Hematopoietic multipotent progenitor cell treated with erythropoietin and hydrocortisone succinate and interleukin-3 and kit ligand, for 6 days (in vitro differentiated cells): ENCODE data around the gene BCL2L12.
A peak's percentile ranks its signal among the peaks of the same experiment; 100 is the strongest.

Experiments used
- DNase-seq: peaks from one replicate; pipeline ENCODE4 v3.0.0-alpha.2; 2015

Gene BCL2L12

GRCh38 chr19:49685845-49686332, 20.2 kb downstream of the BCL2L12 start:
- DNase-seq, result no peak

- no peak for DNase-seq
Measured at GRCh38 chr19:49686503-49687088, 20.9 kb downstream of the BCL2L12 start.

GRCh38 chr19:49687150-49687549, 21.4 kb downstream of the BCL2L12 start:
- DNase-seq, result no peak

DNA sequence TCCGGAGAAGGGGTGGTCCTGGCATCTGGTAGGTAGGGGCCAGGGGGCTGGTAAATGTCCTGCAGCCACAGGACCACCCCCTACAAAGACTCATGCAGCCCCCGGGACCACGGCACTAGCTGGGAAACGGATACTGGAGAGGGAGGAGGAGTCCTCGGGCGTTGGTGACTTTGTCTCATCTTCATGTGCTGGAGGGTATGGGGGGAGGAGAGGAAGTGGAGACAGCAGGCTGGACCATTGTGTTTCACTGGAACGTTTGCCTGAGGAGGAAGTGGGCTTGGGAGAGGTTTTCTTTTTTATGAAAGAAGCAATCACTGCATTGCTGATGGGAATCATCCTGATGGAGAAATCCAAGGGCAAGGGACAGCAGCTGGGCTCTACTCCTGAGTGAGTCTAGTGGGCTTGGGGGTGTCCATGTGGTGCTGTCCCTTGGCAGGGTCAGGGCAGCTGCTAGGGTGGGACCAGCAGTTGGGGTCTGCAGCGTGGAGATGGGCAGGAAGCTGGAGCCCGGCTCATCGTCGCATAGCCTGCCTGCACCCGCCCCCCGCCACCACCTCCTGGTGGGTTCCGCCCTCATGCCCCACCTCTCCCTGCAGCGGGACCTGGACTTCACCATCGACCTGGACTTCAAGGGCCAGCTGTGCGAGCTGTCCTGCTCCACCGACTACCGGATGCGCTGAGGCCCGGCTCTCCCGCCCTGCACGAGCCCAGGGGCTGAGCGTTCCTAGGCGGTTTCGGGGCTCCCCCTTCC, 22.0 kb downstream of the BCL2L12 start:
- no peak for DNase-seq

- DNase-seq, result no peak
Measured at GRCh38 chr19:49688531-49689132, 22.9 kb downstream of the BCL2L12 start.

GRCh38 chr19:49689133-49690078, 23.7 kb downstream of the BCL2L12 start, which contains the start of gene ADM5:
TSS of gene ADM5 (plus strand) at chr19:49689594. CDS start at chr19:49689838, 244 bp downstream.
- peak; percentile 56 for DNase-seq

DNA sequence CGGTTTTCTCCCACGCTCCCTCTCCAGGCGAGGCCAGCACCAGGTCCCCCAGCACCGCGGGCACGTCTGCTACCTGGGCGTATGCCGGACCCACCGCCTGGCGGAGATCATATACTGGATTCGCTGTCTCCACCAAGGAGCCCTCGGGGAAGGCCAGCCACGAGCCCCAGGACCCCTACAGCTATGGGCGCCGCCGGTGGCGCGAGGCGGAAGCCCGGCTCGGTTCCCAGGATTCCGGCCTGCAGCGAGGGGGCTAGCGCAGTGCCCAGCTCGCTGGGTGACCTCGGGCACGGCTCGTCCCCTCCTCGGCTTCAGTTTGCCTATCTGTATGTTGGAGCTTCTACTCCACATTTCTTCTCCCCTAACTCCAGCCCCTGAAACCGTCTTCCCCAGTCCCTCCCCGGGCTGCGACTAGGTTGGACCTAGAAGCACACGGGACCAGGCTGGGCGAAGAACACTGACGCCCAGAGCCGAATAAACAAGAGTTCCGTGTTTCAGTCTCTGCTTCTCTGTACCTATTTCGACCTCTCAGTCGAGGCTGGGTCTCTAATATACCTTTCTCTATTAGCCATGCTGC, 24.4 kb downstream of the BCL2L12 start:
- DNase-seq, result no peak

GRCh38 chr19:49690656-49691242, 25.0 kb downstream of the BCL2L12 start, which contains the start of gene CPT1C:
TSS of gene CPT1C (plus strand) at chr19:49691116. CDS start at chr19:49692253, 1,137 bp downstream.
- peak; percentile 64 for DNase-seq

DNA sequence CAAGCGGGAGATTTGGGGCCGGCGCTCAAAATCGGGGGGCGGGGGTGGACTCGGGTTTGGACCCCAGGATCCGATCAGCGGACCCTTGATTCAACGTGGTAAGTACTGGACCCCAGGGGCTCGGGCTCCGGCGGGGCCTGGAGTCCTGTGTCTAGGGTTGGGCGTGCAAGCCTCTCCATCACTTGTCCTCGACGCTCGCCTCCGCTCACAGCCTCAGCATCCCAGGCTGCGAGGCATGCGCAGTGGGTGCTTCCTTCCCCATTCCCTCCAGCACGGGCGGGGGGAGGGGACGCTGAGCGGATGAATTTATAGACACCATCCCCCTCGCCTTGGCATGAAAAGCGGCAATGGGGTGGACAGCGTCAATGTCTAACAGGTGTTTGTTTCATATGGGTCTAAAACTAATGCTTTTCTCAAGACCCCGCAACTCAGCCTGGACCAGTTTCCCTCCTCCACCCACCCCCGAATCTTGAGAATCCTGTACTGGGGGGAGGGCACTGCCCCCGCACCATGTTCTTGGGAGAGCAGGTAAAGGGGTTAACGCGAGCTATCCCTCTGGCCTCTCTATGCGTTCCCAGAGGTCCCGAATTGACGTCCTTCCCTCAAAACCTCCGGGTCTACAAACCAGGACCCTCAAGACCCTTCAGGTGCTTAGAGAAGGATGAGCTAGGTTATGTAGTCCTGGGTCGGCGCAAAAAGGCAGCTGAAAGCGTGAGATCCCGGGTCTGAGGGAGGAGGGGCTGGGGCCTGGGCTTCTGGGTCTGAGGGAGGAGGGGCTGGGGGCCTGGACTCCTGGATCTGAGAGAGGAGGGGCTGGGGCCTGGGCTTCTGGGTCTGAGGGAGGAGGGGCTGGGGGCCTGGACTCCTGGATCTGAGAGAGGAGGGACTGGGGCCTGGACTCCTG, 25.8 kb downstream of the BCL2L12 start:
- DNase-seq, result peak; percentile 50

DNA sequence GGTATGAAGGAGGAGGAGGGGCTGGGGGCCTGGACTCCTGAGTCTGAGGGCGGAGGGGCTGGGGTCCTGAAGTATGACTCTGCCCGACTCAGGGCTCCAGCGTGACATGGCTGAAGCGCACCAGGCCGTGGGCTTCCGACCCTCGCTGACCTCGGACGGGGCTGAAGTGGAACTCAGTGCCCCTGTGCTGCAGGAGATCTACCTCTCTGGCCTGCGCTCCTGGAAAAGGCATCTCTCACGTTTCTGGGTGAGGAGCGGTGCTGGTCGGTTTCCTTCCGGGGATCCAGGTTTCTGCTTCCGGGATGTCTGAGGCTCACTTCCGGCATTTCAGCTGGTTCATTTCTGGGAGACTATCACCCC, 26.4 kb downstream of the BCL2L12 start:
- DNase-seq, result no peak

DNA sequence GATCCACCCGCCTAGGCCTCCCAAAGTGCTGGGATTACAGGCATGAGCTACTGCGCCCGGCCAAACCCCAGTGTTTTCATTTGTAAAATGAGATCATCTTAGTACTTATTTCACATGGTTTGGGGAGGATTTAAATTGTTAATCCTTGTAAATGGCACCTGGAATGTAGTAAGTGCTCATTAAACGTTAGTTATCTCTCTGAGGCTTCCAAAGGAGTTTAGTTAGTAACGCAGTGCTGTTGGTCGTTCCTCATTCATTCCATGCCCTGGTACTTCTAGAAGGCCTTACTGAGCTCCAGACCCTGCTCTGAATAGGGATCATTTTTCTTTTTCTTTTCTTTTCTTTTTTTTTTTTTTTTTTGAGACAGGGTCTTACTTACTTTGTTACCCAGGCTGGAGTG, 30.4 kb downstream of the BCL2L12 start:
- DNase-seq, result no peak

GRCh38 chr19:49696865-49697264, 31.1 kb downstream of the BCL2L12 start:
- DNase-seq, result no peak

- no peak for DNase-seq
Measured at GRCh38 chr19:49699364-49699763, 33.6 kb downstream of the BCL2L12 start.

DNA sequence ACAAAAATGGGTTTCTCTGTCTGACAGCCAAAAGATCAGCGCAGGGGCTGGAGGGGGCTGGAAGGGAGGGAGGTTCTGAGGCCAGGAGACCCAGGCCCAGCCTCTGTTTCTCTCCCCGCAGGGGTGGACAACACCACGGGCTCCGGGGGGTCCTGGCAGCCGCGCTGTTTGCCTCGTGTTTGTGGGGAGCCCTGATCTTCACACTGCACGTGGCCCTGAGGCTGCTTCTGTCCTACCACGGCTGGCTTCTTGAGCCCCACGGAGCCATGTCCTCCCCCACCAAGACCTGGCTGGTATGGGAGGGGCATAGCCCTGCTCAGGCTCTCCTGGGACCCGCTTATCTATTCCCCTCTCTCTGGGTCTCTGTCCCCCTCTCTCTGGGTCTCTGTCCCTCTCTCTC, 34.8 kb downstream of the BCL2L12 start:
- DNase-seq, result no peak

GRCh38 chr19:49701271-49701786, 35.6 kb downstream of the BCL2L12 start:
- no peak for DNase-seq

GRCh38 chr19:49704888-49705642, 39.3 kb downstream of the BCL2L12 start:
- DNase-seq, result no peak

GRCh38 chr19:49705919-49706318, 40.2 kb downstream of the BCL2L12 start:
- DNase-seq, result no peak

GRCh38 chr19:49710372-49710951, 44.7 kb downstream of the BCL2L12 start:
- no peak for DNase-seq

DNA sequence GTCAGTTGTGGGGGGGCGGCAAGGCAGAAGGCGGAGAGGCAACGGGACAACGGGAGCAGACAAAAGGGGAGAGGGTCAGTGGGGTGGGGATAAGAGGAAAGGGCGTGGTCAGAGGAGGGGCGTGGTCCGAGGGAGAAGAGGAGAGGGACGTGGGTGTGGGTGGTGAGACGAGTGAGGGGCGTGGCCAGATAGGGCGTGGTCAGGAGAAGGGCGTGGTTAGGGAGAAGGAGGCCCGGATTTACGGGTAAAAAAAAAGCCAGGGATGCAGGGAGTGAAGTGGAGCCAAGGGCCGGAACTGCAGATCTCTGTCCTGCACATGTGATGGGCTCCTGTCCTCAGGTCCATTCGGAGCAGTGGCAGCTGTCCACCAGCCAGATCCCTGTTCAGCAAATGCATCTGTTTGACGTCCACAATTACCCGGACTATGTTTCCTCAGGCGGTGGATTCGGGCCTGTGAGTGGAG, 46.7 kb downstream of the BCL2L12 start:
- DNase-seq, result peak; percentile 69
